Fibroblast of the aortic adventitia (primary cell): ENCODE data around the gene CRB2. TPM values are rescaled to one million over a fixed set of nuclear protein-coding genes. Genes with fewer than 3 reads are reported as not detected.

Source experiments
- DNase-seq: peaks from one replicate; pipeline ENCODE4 v3.0.0-alpha.2; 2010; ENCODE audit warnings: low read depth
- H3K4me3 ChIP-seq: 2 replicates; pipeline ENCODE4 v1.5.1; 2011; ENCODE audit warnings: low read depth, mild to moderate bottlenecking, control low read depth, low read length, moderate library complexity
- total RNA-seq: library from RNA; depleted of rRNA; stranded (reverse); fragments of >200 nt; gene quantifications from 2 replicates; pipeline ENCODE4 v1.2.3, GENCODE V29; 2012; ENCODE audit warnings: low replicate concordance
- TF ChIP-seq, protein P1 (sequence below): IDR thresholded peaks from 2 replicates; pipeline ENCODE4 v1.5.1; 2011; ENCODE audit warnings: mild to moderate bottlenecking, low read length, control low read depth, inconsistent platforms; ENCODE audit not compliant: insufficient read depth

Gene CRB2
- total RNA-seq, 1 donor, result not detected

DNA sequence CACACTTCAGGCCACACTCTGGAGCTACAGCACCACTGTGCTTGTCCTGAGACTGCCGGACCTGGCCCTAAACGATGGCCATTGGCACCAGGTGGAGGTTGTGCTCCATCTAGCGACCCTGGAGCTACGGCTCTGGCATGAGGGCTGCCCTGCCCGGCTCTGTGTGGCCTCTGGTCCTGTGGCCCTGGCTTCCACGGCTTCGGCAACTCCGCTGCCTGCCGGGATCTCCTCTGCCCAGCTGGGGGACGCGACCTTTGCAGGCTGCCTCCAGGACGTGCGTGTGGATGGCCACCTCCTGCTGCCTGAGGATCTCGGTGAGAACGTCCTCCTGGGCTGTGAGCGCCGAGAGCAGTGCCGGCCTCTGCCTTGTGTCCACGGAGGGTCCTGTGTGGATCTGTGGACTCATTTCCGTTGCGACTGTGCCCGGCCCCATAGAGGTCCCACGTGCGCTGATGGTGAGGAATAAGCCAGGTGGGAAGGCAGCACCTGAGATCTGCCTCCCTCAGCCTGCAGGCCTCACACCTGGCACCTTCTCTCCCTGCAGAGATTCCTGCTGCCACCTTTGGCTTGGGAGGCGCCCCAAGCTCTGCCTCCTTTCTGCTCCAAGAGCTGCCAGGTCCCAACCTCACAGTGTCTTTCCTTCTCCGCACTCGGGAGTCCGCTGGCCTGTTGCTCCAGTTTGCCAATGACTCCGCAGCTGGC lies 14.7 kb downstream of the CRB2 start:
- TF ChIP-seq, protein P1, sequence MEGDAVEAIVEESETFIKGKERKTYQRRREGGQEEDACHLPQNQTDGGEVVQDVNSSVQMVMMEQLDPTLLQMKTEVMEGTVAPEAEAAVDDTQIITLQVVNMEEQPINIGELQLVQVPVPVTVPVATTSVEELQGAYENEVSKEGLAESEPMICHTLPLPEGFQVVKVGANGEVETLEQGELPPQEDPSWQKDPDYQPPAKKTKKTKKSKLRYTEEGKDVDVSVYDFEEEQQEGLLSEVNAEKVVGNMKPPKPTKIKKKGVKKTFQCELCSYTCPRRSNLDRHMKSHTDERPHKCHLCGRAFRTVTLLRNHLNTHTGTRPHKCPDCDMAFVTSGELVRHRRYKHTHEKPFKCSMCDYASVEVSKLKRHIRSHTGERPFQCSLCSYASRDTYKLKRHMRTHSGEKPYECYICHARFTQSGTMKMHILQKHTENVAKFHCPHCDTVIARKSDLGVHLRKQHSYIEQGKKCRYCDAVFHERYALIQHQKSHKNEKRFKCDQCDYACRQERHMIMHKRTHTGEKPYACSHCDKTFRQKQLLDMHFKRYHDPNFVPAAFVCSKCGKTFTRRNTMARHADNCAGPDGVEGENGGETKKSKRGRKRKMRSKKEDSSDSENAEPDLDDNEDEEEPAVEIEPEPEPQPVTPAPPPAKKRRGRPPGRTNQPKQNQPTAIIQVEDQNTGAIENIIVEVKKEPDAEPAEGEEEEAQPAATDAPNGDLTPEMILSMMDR, result no peak
- no peak overlapping the region for H3K4me3 ChIP-seq
- no peak for DNase-seq

DNA sequence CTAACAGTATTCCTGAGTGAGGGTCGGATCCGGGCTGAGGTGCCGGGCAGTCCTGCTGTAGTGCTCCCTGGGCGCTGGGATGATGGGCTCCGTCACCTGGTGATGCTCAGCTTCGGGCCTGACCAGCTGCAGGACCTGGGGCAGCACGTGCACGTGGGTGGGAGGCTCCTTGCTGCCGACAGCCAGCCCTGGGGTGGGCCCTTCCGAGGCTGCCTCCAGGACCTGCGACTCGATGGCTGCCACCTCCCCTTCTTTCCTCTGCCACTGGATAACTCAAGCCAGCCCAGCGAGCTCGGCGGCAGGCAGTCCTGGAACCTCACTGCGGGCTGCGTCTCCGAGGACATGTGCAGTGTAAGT lies 15.2 kb downstream of the CRB2 start:
- TF ChIP-seq, protein P1, result no peak
- DNase-seq, result no peak
- no peak overlapping the region for H3K4me3 ChIP-seq

DNA sequence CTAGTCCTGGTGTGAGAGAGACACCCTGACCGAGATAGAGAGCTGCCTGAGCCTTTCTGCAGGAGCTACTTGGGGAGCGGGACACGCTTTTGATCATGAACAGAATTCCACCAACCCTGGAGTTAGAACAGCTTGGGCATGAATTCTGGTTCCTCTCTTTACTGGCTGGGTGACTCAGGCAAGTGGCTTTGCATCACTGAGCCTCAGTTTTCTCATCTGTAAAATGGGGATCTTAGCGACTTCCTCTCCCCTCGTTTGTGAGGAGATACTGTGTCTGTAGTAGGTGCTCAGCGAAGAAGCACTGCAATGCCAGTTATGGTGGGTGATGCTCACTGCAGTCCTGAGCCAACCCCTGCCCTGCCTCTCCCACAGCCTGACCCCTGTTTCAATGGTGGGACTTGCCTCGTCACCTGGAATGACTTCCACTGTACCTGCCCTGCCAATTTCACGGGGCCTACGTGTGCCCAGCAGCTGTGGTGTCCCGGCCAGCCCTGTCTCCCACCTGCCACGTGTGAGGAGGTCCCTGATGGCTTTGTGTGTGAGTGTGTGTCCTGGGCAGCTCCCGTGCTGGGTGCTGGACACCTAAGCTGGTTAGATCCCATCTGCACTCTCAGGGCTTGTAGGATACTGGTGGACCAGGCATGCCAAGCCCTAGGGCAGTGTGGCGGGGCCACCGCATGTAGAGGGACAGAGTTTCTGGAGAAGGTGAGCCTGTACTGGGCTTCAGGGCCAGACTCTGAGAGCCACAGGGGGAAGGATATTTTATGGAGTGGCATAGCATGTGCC lies 16.0 kb downstream of the CRB2 start:
- DNase-seq, result no peak
- TF ChIP-seq, protein P1, result no peak
- no peak overlapping the region for H3K4me3 ChIP-seq

DNA sequence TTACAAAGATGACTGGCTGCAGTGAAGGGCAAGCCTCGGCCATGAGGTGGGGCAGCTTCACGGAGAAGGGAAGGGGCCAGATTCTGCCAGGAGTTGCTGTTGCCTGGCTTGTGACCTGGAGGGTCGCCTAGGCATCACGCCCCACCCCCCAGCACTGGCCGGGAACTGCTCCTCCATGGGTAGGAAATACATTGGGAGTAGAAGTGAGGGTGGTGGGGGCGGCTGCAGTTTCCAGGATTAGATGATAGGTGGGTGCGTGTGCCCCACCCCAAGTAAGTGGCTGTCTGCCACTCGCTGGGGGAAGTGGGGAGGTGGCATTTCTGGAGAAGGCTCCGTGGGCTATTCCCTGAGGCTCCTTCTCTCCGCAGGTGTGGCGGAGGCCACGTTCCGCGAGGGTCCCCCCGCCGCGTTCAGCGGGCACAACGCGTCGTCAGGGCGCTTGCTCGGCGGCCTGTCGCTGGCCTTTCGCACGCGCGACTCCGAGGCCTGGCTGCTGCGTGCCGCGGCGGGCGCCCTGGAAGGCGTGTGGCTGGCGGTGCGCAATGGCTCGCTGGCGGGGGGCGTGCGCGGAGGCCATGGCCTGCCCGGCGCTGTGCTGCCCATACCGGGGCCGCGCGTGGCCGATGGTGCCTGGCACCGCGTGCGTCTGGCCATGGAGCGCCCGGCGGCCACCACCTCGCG lies 16.9 kb downstream of the CRB2 start:
- DNase-seq, result no peak
- TF ChIP-seq, protein P1, result no peak
- H3K4me3 ChIP-seq, result no peak overlapping the region

DNA sequence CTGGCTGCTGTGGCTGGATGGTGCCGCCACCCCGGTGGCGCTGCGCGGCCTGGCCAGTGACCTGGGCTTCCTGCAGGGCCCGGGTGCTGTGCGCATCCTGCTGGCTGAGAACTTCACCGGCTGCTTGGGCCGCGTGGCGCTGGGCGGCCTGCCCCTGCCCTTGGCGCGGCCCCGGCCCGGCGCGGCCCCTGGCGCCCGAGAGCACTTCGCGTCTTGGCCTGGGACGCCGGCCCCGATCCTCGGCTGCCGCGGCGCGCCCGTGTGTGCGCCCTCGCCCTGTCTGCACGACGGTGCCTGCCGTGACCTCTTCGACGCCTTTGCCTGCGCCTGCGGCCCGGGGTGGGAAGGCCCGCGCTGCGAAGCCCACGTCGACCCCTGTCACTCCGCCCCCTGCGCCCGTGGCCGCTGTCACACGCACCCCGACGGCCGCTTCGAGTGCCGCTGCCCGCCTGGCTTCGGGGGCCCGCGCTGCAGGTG lies 17.5 kb downstream of the CRB2 start:
- DNase-seq, result no peak
- H3K4me3 ChIP-seq, result no peak overlapping the region
- TF ChIP-seq, protein P1, result no peak

DNA sequence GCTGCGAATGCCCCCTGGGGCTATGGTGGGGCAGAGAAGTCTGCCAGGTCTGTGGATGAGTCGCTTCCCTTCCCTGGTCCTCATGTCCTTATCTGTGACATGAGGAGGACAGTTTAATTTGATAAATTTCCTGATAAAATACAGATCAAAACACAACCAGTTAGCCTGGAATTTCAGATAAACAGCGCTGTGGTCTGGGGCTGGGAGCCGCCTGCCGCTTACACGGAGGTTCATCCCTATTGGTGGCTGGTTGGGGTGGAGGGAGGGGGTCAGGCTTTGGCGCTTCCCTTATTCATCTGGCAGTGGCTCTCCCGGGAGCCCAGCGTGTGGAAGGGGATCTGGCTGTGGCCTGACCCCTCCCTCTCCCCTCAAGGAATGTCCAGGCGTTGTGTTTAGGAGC lies 17.9 kb downstream of the CRB2 start:
- no peak for DNase-seq
- no peak overlapping the region for H3K4me3 ChIP-seq
- TF ChIP-seq, protein P1, result no peak
